HG02623 (cell line): ENCODE measurements around the gene KAZN.

Experiments used
- ATAC-seq: cut with Tn5 transposase; IDR thresholded peaks from one replicate; pipeline ENCODE4 v1.9.1; 2021; ENCODE audit warnings: moderate library complexity; ENCODE audit not compliant: unreplicated experiment

The KAZN gene

DNA sequence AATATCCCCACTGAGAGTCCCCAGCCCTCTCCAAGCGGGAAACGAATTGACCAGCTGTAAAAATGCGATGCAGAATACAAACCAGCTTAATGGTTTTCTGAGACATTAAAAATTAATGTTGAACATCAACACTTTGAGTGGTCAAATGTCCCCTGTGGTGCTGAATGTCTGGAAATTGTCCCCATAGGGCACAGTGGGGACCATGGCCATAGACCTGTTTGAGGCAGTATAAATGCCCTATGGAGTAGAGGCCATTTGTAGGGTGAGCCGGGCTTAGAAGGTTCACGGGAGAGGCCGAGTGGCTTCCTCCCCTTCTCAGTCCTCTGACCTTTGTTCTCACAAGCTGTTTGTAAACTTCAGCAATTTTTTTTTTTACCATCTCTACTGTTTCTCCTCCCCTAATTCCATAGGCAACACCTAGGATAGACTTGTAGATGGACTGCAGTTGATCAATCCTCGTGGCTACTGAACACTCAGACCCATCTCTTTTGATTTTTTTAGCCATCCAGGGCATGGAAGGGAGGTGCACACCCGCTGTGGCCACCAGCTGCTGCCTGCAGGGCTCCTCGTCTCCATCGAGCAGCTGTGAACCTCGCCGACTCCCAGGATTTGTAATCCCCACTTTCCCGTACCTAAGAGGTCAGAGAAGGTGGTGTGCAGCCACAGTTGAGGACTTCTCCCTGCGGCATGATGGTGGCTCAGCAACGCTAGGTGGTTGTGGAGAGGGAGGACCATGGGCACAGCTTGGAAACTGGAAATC lies 41.0 kb downstream of the KAZN start:
- ATAC-seq = no peak

DNA sequence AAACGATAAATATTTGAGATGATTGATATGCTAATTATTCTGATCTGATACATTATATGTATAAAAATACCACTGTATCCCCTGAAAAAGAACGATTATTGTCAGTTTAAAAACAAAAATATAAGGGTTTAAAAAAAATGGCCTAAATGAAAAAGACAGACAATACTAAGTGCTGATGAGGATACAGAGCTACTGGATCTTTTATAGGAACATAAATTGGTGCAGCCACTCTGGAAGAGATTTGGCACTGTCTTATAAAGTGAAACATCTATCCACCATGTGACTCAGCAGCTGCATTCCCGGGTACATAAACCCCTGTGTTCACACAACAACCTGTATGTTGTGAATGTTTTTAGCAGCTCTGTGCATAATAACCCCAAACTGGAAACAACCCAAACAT lies 44.2 kb downstream of the KAZN start:
- ATAC-seq = no peak

DNA sequence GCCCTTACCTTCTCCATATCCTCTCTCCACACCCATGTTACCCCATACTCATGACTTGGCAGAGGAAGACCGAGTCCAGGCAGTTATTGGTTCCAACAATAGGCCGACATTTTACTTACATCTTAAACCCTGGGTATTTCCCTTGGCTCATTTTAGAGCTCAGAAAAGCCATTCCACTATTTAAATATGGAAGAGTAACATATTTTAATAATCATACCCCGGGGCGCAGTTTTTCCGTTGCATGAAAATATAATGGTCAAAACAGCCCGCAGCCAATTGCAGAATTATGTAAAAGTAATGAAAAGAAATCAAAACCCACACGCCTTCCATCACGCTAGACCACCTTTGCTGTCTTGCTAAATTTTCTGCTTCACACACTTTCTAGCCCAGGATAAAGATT lies 48.5 kb downstream of the KAZN start:
- ATAC-seq = no peak

DNA sequence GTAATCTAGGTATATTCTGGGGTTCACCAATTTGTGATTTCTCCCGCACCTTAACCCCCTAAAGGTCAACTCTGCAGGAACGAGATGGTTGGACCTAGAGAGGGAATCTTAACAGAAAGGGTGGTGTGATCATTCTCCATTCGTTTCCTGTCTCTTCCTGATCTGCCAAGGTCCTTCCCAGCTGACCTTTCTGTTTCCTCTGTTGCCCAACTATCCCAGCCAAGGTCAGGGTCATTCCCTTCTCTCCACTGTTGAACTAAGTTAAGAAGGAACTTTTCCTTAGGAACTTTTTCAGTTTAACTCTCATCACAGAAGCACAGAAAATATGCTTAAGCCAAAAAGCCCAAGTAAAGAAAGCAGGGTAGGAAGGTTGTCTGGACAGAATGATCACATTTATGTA lies 49.3 kb downstream of the KAZN start:
- no peak for ATAC-seq

DNA sequence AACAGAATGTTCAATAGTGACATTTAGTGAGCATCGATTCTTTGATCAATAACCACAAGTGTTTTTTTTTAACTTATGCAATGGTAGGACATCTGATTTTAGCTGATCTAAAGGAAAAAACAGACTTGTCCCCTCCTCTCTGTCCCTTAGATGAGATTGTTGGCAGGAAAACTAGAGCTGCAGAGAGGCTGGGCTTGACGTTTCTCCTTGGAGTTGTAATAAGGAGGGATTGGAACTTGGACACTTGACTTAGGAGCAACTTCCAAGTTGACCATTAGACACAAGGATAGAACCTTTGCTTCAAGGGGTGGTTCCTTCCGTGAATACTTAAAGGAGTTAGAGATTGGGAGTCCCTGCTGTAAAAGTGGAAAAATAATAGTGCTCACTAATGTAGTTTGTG lies 49.9 kb downstream of the KAZN start:
- no peak for ATAC-seq

DNA sequence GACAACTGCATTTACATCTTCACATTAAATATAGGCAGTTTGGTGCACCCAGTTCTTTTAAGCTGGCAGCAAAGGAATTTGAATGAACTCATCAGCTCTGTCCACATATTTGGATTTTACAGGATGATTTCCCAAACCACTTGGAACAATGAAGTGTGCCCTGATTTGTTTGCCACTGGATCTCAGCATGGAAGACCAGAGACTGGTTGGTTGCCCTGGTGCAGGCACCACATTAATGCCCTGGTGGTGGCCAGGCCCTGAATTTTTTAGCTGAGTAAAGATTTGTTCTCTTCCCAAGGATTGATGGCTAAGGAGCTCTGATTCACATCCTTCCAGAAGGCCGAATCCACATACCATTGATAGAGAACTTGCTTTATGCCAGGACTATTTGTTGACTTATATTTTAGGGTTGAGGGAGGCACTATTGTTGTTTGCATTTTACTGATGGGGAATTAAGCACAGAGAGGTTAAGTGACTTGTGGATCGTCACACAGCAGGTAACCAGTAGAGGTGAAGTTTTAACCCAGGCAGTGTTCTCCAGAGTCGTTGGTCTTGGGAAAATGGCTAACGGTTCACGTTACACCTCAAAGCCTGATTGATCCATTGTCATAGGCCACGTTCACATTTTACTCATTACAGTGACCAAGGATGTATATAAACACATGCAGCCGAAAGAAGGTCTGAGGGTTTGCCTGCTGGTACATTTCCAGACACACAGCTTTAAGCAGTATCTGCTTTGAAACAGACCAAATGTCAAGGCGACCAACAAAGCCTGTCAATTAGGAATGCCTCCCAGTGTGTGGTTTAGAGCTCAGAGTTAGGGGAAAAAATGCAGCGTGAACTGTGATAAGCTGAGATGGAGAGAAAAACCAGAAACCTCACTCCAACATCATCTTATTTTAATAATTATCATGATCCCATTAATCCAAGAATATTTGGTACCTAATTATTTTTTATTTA lies 50.7 kb downstream of the KAZN start:
- no peak for ATAC-seq

DNA sequence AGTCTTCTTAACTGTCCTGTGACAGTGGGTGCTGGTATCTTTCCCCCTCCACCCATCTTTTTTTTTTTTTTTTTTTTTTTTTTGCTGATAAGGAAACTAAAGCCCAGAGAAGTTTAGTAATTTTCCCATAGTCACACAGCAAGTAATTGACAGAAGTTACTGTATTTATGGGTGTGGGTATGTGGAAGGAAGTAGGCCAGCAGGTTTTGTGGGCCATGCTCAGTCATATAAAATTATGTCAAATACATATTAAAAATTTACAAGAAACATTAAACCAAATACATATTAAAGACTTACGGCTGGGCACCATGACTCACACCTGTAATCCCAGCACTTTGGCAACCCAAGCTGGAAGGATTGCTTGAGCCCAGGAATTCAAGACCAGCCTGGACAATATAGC lies 51.5 kb downstream of the KAZN start:
- ATAC-seq = no peak

DNA sequence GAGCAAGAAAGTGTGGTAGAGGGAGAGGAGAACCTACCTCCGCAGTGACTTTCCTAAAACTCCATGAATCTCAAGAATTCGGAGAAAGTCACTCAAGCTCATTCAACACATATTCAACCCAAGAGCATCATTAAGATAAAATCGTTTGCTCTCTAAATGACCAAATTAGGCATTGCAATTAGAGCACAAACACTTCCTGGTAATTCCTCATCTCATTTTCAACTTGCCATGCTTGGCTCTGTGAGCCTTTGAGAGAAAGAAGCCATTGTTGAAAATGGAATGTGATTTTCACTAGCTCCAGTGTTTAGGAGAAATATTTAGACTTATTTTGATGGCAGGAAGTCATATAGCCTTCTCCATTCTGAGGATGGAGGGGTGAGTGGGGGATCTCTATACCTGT lies 52.5 kb downstream of the KAZN start:
- no peak for ATAC-seq

DNA sequence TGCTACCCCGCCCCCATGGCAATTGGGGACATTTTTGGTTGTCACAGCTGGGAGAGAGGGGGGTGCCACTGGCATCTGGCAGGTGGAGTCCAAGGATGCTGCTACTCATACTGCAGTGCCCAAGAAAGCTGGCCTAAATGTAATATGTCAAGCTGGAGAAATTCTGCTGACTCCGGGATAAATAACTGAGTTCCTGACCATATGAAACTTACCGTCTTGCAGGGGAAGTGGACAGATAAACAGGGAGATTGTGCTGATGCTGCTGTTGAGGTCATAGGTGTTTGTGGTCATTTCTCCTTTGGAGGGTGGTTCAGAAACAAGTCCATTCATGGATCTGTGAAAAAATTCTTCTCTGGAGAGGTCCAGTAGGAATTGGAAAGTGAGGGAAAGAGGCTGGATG lies 54.4 kb downstream of the KAZN start:
- no peak for ATAC-seq

DNA sequence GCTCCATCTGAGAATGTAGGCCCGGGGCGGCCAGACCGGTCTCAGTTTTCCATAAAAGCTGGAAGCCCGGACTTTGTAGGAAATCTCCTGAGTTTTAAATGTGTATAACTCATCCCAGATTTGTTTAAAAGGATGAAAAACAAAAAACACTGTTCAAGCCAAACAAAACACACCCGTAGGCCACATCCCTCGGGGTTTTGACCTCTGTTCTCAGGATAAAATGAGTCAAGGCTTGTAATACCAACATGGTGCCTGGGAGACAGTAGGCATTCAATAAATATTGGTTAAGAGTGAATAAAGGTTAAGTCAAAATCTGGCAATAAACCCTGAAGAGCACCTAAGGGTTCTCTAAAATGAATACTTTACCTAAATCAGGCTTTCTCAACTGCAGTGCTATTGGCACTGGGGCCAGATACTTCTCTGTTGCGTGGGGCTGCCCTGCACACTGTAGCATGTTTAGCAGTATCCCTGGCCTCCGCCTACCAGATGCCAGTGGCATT lies 55.0 kb downstream of the KAZN start:
- no peak for ATAC-seq

DNA sequence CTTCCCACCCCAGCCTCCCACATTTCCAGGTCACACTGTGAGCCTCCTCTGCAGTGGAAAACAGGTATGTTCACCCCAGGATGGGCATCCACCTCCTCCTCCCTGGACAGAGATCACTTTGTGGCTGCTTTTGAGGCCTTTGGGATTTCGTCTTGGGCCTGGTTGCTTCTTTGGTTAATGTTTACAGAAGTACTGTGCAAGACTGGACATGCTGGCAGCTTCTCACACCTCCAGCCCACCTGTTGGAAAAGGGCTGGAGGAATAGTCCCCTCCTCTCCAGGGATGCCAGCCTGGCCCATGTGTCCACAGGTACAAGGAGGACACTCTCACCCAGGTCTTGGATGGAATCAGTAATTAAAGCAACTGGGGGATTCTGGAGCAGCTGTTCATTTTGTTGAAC lies 56.1 kb downstream of the KAZN start:
- no peak for ATAC-seq

DNA sequence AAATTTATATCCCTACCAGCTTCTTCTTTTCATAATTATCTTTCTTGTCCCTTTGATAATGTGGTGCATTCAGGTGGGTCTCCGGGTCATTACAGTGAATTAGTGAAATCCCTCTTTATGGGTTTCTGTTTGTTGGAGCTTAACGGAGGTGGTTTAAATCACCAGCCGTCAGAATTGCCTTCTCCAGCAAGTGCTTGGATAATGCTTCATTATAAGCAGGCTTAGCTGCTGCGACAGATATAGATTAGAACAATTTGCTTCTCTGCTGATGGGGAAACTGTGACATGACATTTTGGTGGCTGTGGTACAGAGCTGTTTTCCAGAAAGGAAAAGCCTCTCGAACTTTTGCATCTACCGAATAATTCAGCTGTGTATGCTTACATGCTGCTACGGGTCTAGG lies 56.9 kb downstream of the KAZN start:
- no peak for ATAC-seq

DNA sequence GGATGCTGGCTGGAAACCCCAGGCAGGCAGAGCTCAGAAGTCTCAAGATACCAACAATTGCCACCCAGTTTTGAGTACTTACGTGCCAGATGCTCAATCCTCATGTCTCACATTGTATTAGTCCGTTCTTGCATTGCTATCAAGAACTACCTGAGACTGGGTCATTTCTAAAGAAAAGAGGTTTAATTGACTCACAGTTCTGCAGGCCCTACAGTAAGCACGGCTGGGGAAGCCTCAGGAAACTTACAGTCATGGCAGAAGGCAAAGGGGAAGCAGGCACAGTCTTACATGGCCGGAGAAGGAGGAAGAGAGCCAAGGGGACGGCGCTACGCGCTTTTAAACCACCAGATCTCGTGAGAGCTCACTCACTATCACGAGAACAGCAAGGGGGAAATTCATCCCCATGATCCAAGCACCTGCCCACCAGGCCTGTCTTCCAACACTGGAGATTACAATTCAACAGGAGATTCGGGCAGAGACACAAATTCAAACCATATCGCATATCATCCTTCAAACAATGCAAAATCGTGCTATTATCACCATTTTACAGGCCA lies 58.0 kb downstream of the KAZN start:
- no peak for ATAC-seq

DNA sequence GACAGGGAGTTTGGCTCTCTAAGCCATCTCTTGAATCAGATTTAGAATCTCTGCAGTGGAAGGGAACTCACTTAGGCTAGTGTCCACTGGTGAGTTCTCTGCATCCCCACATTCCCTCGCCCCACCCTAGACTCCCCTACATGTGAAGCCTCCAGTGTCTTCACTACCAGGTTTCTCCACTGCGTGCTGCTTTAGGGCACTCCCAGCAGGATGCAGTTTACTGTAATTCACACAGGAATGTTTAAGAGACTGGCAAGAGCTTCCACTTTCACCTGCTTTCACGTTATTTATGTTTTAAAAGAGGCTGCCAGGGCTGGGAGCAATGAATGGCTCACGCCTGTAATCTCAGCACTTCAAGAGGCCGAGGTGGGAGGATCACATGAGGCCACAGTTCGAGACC lies 60.2 kb downstream of the KAZN start:
- ATAC-seq = no peak

DNA sequence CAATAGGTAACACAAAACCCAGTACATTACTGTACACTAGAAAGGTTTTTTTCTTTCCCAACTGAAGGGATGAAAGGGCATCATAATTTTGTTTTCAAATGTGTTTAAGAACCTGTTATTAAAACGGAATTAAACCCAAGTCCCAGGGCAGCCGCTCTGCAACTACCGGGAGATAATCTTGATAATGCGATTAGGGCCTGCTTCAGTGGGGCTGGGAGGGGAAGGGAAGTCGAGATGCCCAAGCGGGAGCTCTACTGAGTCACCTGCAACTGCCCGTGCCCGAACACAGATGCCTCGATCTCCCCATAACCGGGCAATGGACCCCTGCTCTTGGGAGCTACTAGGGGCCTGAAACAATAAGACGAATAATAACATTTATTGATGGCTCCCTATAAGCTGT lies 61.4 kb downstream of the KAZN start:
- no peak for ATAC-seq

DNA sequence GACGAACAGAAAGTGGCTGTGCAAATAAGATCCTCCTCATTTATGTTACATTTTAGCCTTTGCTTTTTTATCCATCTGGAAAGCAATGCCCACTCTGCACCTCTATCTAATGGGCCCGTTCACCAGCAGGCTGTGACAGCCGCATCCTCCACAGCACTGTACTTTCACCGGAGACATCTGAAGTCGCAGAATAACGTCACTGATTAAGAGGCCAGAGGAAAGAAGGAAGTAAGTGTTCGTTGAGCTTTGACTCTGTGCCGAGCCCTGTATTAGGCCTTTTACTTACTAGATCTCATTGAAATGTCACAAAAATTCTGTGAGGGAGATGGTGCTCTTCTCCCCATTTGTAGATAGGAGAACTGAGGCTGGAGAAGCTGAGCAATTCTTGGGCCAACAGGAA lies 62.3 kb downstream of the KAZN start:
- ATAC-seq = no peak

DNA sequence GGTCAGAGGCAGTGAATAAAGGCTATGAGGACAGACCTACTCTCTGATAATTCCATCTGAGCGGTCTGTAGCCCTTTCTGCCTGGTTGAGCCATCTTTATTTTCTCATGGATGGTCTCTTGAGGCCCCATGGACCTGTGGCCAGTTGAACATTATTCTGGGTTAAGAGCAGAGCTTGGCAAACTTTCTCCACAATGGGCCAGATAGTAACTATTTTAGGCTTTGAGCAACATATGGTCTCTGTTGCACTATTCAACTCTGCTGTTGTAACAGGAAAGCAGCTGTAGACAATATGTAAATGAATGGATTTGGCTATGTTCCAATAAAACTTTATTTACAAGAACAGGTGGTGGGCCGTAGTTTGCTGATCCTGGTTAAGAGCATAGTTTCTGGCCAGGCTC lies 62.7 kb downstream of the KAZN start:
- ATAC-seq = no peak

DNA sequence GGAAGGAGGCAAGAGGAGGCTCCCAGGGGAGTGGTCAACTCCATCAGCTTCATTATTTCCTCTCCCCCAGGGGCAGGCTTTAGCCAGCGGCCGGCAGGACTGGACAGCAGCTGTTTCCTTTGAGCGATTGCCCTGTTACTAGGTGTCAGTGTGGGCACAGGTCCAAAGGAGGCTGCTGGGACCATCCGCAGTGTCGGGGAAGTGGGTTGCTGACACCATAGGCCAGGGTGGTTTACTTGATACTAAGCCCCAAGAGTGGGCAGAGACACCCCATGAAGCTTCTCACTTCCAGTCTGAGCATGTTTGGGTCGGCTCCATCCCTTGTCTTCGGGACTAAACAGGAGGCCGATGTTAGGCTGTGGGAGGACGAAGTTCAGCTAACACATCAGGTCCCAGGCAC lies 63.6 kb downstream of the KAZN start:
- no peak for ATAC-seq

DNA sequence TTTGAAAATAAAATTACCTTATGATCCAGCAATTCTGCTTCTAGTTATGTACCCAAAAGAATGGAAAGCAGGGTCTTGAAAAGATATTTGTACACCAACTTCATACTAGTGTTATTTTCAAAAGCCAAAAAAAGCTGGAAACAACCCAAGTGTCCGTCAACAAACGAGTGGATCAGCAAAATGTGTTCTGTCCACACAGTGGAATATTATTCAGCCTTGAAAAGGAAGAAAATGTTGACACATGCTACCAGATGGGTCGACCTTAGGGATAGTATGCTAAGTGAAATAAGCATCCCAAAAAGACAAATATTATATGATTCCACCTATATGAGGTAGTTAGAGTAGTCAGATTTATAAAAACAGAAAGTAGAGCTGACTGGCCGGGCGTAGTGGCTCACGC lies 65.3 kb downstream of the KAZN start:
- ATAC-seq = no peak

DNA sequence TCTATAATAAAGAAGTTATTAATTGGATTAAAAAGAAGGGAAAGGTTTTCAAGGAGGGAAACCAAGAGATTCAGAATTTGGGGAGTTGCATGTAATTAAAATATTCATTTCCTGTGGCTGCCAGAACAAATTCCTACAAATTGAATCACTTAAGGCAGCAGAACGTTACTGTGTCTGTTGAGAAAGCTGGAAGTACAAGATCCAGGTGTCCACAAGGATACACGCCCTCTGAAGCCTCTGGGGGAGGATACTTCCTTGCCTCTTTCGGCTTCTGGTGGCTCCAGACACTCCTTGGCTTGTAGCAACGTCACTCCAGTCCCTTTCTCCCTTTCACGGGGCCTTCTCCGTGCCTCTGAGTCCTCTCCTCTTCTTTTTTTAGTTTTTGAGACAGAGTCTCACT lies 67.9 kb downstream of the KAZN start:
- ATAC-seq = no peak

DNA sequence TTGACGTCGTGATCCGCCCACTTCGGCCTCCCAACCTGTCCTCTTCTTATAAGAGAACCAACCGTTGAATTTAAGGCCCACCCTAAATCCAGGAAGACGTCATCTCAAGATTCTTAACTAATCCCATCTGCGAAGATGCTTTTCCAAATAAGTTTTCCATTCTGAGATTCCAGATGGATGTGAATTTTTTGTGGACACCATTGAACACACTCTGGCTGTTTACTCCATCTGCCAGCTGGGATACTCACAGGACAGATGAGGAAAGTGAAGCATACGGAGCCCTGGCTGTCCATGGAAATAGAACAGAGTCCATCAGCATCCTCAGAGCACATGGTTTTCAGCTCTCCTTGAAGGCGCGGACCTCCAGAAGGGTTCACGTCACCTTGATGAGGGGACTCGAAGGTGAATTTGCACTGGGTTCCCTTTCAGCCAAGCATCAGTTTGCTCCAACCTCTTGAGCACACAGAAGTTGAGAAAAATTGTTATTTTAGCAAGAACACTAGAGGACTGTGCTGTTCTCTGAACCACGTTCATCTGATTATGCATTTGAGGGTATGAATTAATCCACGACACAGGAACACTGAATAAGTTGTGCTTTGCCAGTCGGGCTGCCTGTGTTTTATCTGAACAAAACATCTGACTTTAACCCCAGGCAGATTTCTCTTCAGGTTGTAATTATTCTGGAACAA lies 68.6 kb downstream of the KAZN start:
- no peak for ATAC-seq
